GM12892 (cell line): ENCODE measurements around the gene ANKFY1.

Experiments used
- POLR2A ChIP-seq: IDR thresholded peaks from 2 replicates; pipeline ENCODE4 v1.6.1; 2011; ENCODE audit warnings: low read depth, low read length, control low read depth
- TAF1 ChIP-seq: IDR thresholded peaks from 2 replicates; pipeline ENCODE4 v1.6.1; 2011; ENCODE audit warnings: low read depth, mild to moderate bottlenecking, control low read depth, low read length, borderline replicate concordance

- no peak for TF ChIP-seq POLR2A
- TF ChIP-seq TAF1 = no peak
Observed at GRCh38 chr17:4205917-4206316, 57.9 kb downstream of the ANKFY1 start.
